MM.1S (cell line): Measurements from ENCODE around the gene CD300LB.

ENCODE experiments used
- CTCF ChIP-seq: fragments of 300-600 bp; sonication (generic); IDR thresholded peaks from 2 replicates; pipeline ENCODE4 v1.5.1; 2016; ENCODE audit warnings: antibody characterized with exemption, low read length, mixed read lengths
- EZH2 ChIP-seq: fragments of 300-600 bp; sonication (generic); optimal IDR thresholded peaks from 2 replicates; pipeline ENCODE3; 2017; ENCODE audit warnings: low read depth, mild to moderate bottlenecking, antibody characterized with exemption, low read length, mixed read lengths
- EZH2phosphoT487 ChIP-seq: fragments of 300-600 bp; sonication (generic); IDR thresholded peaks from 2 replicates; pipeline ENCODE4 v1.6.1; 2018; ENCODE audit warnings: antibody characterized with exemption, low read length

GRCh38 chr17:74485841-74486240, 45.4 kb downstream of the CD300LB start:
- TF ChIP-seq CTCF (no peak), EZH2 (no peak), EZH2phosphoT487 (no peak)
